MM.1S (cell line): ENCODE measurements around the gene USP54.

Experiments used
- DNase-seq: peaks from one replicate; pipeline ENCODE4 v3.0.0-alpha.2; 2015
- H2AFZ ChIP-seq: fragments of 300-600 bp; sonication (generic); 2 replicates; pipeline ENCODE4 v1.6.0; 2016; ENCODE audit warnings: antibody characterized with exemption, low read length
- H3F3A ChIP-seq: fragments of 300-600 bp; sonication (generic); 2 replicates; pipeline ENCODE4 v1.6.1; 2016; ENCODE audit warnings: mild to moderate bottlenecking, antibody characterized with exemption, low read length, moderate library complexity, mixed read lengths; ENCODE audit not compliant: insufficient read depth
- H3K27ac ChIP-seq: fragments of 300-600 bp; sonication (generic); 2 replicates; pipeline ENCODE4 v1.5.1; 2016; ENCODE audit warnings: mild to moderate bottlenecking, low read length
- H3K27me3 ChIP-seq: fragments of 300-600 bp; sonication (generic); replicated peaks from 2 replicates; pipeline ENCODE4 v1.6.0; 2016; ENCODE audit warnings: low read length; ENCODE audit not compliant: insufficient read depth
- H3K36me3 ChIP-seq: fragments of 300-600 bp; sonication (generic); replicated peaks from 2 replicates; pipeline ENCODE4 v1.6.1; 2016; ENCODE audit warnings: mild to moderate bottlenecking, low read length, mixed read lengths; ENCODE audit not compliant: insufficient read depth
- H3K4me1 ChIP-seq: fragments of 300-600 bp; sonication (generic); 2 replicates; pipeline ENCODE4 v1.6.1; 2016; ENCODE audit warnings: low read length, mixed read lengths
- H3K4me2 ChIP-seq: fragments of 300-600 bp; sonication (generic); 2 replicates; pipeline ENCODE4 v1.6.0; 2016; ENCODE audit warnings: low read depth, low read length
- H3K4me3 ChIP-seq: fragments of 300-600 bp; sonication (generic); 2 replicates; pipeline ENCODE4 v1.5.1; 2016; ENCODE audit warnings: low read length, mixed read lengths
- H3K79me2 ChIP-seq: fragments of 300-600 bp; sonication (generic); 2 replicates; pipeline ENCODE4 v1.6.1; 2016; ENCODE audit warnings: mixed run types, low read length, mixed read lengths
- H3K9ac ChIP-seq: fragments of 300-600 bp; sonication (generic); 2 replicates; pipeline ENCODE4 v1.6.1; 2016; ENCODE audit warnings: low read length, mixed read lengths
- H3K9me2 ChIP-seq: fragments of 300-600 bp; sonication (generic); replicated peaks from 2 replicates; pipeline ENCODE4 v1.6.1; 2016; ENCODE audit warnings: mild to moderate bottlenecking, low read length, mixed read lengths; ENCODE audit not compliant: insufficient read depth
- H3K9me3 ChIP-seq: fragments of 300-600 bp; sonication (generic); replicated peaks from 2 replicates; pipeline ENCODE4 v1.6.1; 2016; ENCODE audit warnings: mild to moderate bottlenecking, low read length, mixed read lengths; ENCODE audit not compliant: insufficient read depth
- H4K20me1 ChIP-seq: fragments of 300-600 bp; sonication (generic); 2 replicates; pipeline ENCODE4 v1.6.1; 2016; ENCODE audit warnings: mild to moderate bottlenecking, low read length, moderate library complexity, mixed read lengths; ENCODE audit not compliant: insufficient read depth
- CTCF ChIP-seq: fragments of 300-600 bp; sonication (generic); IDR thresholded peaks from 2 replicates; pipeline ENCODE4 v1.5.1; 2016; ENCODE audit warnings: antibody characterized with exemption, low read length, mixed read lengths
- EZH2 ChIP-seq: fragments of 300-600 bp; sonication (generic); optimal IDR thresholded peaks from 2 replicates; pipeline ENCODE3; 2017; ENCODE audit warnings: low read depth, mild to moderate bottlenecking, antibody characterized with exemption, low read length, mixed read lengths
- EZH2phosphoT487 ChIP-seq: fragments of 300-600 bp; sonication (generic); IDR thresholded peaks from 2 replicates; pipeline ENCODE4 v1.6.1; 2018; ENCODE audit warnings: antibody characterized with exemption, low read length

The USP54 gene

GRCh38 chr10:73460897-73461296, 130.2 kb downstream of the USP54 start:
- H3K9me2 ChIP-seq, result no peaks in the 10 kb centered on the region
- TF ChIP-seq CTCF, result no peak
- no peak for TF ChIP-seq EZH2
- no peak for TF ChIP-seq EZH2phosphoT487

DNA sequence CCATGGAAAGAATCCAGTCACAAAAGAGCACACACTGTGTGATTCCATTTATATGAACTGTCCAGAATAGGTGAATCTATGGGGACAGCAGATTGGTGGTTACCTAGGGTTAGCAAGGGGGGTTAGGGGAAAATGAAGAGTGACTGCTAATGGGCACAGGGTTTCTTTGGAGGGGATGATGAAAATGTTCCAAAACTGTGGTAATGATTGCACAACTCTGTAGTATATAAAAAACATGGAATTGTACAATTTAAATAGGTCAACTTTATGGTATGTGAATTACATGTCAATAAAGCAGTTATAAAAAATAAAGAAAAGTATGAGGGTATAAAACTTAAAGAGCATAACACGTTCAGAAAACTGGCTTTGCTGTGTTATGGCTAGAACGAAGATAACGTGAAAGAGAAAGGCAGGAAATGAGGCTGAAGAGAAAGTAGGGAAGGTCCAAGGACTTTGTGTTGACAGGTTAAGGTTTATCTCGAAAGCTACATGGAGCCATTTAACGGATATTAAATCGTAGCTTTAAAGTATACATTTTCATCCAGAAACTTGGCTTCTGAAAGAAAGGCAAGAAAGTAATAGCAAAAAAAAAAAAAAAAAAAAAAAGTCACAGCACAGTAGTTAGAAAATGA, 131.3 kb downstream of the USP54 start:
- H3K27me3 ChIP-seq, result no peaks in the 10 kb centered on the region
- no peaks in the 10 kb centered on the region for H3F3A ChIP-seq
- H4K20me1 ChIP-seq, result no peaks in the 10 kb centered on the region
- DNase-seq, result no peak
- no peaks in the 10 kb centered on the region for H3K36me3 ChIP-seq
- H2AFZ ChIP-seq, result no peak overlapping the region
- no peak overlapping the region for H3K4me3 ChIP-seq
- no peak overlapping the region for H3K4me2 ChIP-seq
- TF ChIP-seq EZH2phosphoT487 (no peak), CTCF (no peak), EZH2 (no peak)
- H3K79me2 ChIP-seq, result no peaks in the 10 kb centered on the region
- H3K9me2 ChIP-seq, result no peaks in the 10 kb centered on the region
- no peak overlapping the region for H3K9ac ChIP-seq
- H3K27ac ChIP-seq, result no peak overlapping the region
- no peaks in the 10 kb centered on the region for H3K9me3 ChIP-seq
- H3K4me1 ChIP-seq, result no peaks in the 10 kb centered on the region

More at GRCh38 chr10:73460897-73461296, 130.2 kb downstream of the USP54 start:
- Histone ChIP-seq H2AFZ (no peak overlapping the region), H3K9ac (no peak overlapping the region), H3K9me3 (no peaks in the 10 kb centered on the region), H3F3A (no peaks in the 10 kb centered on the region), H3K36me3 (no peaks in the 10 kb centered on the region), H4K20me1 (no peaks in the 10 kb centered on the region), H3K79me2 (no peaks in the 10 kb centered on the region), H3K27me3 (no peaks in the 10 kb centered on the region), H3K27ac (no peak overlapping the region), H3K4me2 (no peak overlapping the region), H3K4me3 (no peak overlapping the region), H3K4me1 (no peaks in the 10 kb centered on the region)
- no peak for DNase-seq

DNA sequence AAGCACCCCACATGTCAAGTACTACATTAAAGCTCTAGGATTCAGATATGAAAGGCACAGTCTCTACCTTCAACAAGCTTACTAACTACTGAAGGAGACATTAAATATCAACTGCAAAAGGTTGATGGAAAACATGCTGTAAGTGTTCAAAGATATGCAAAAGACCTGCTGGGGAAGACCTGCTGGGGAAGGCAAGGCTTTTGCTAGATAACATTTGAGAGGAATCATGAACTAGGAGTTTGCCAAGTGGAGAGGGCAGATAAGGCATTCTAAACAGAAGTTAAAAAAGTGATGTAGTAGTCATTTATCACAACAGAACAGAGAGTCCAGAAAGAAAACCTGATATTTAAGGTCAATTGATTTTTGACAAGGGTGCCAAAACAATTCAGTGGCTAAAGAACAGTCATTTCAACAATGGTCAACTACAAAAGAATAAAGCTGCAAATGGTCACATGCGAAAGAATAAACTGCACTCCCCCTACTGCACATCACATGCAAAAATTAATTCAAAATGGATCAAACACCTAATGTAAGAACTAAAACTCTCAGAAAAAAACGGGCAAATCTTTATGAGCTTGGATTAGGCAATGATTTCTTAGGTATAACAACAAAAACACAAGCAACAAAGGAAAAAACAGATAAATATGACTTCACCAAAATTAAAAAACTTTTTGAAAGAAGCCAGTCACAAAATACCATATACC, 134.8 kb downstream of the USP54 start:
- Histone ChIP-seq H3K4me1 (no peaks in the 10 kb centered on the region), H3K79me2 (no peaks in the 10 kb centered on the region), H2AFZ (no peak overlapping the region), H3K36me3 (no peaks in the 10 kb centered on the region), H3K4me3 (no peak overlapping the region), H3F3A (no peaks in the 10 kb centered on the region), H3K27ac (no peak overlapping the region), H3K9ac (no peak overlapping the region), H3K9me3 (no peaks in the 10 kb centered on the region), H3K27me3 (no peaks in the 10 kb centered on the region), H3K4me2 (no peak overlapping the region), H4K20me1 (no peaks in the 10 kb centered on the region), H3K9me2 (no peaks in the 10 kb centered on the region)
- TF ChIP-seq CTCF (no peak), EZH2 (no peak), EZH2phosphoT487 (no peak)
- no peak for DNase-seq
